ENCODE data around the gene CAMKMT. TPM values are rescaled to one million over a fixed set of nuclear protein-coding genes. Genes with fewer than 3 reads are reported as not detected.

Gene CAMKMT
- total and polyA plus RNA-seq, 9 of the 15 experiments (the other 6 are each of a cell fraction or from before 2014, with no cell fraction given) = 1.6 to 15.3 (median 7.4) TPM

DNA sequence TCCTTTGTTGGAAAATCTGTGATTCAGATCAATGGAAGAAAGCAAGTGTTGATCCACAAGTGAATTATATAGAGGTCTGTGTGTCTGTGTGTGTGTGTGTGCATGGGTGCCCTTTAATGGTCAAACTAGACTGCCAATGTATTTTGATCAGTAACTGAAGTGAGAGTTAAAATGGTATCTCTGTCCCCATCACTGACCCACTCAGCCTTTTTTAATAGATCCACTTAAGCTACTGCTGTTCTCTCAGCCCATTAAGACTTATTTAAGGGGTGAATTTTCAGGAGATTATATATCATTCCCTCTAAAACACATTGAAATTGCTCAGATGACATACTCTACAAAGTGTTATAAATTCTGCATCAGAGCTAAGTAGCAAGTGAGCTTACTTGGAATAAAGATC, 386.0 kb downstream of the CAMKMT start:
- Histone ChIP-seq H3K4me2 (ENCODE audit: insufficient read depth, low read length) (no peak overlapping the region), H3K27ac (ENCODE audit: extremely low read depth, low read depth, low read length) (no peak overlapping the region), H3K4me3 (no peak overlapping the region), H3K9me3 (replicated peaks; ENCODE audit: control insufficient read depth, insufficient read depth, low read depth, low read length) (no peaks in the 10 kb centered on the region), H3K9me1 (ENCODE audit: control insufficient read depth, insufficient read depth, low read length) (no peaks in the 10 kb centered on the region), H3K36me3 (ENCODE audit: control insufficient read depth, insufficient read depth, low read length) (no peaks in the 10 kb centered on the region), H3K79me2 (ENCODE audit: control insufficient read depth, insufficient read depth, low read length) (no peaks in the 10 kb centered on the region), H3K27me3 (ENCODE audit: control insufficient read depth in 2 of 2, insufficient read depth in 2 of 2, low read length in 2 of 2) (peaks cover 3 to 5% of the 10 kb centered on the region in 2 experiments; a peak in 2 of 5 replicates), H3K9ac (ENCODE audit: insufficient read depth in 1 of 2, low read depth in 2 of 2, low read length in 2 of 2) (no peak overlapping the region), H4K20me1 (replicated peaks; ENCODE audit: control insufficient read depth, insufficient read depth, low read length) (no peaks in the 10 kb centered on the region), H2AFZ (ENCODE audit: low read depth, low read length) (no peak overlapping the region), H3K4me1 (replicated peaks in 1 of 2; ENCODE audit: control insufficient read depth in 2 of 2, insufficient read depth in 2 of 2, low read length in 2 of 2) (peaks cover 0 to 5% of the 10 kb centered on the region in 2 experiments; a peak in 2 of 5 replicates)
- no peak for ATAC-seq
- POLR2A ChIA-PET = no interaction called here
- no peak for FAIRE-seq
- in situ Hi-C loops (cut with MboI) = no loop called here
- TF ChIP-seq MTA3 (IDR thresholded peaks at IDR 0.05; ENCODE audit: borderline replicate concordance) (no peak), C11orf30 (IDR thresholded peaks at IDR 0.05; ENCODE audit: low read depth) (no peak), CEBPB (tag; IDR thresholded peaks at IDR 0.05) (no peak), BRCA1 (IDR thresholded peaks at IDR 0.05) (no peak), BRCA1 (CRISPR knock-in tag; IDR thresholded peaks at IDR 0.05) (no peak), FOXA3 (CRISPR knock-in tag; conservative IDR thresholded peaks at IDR 0.05 in 1 of 2, IDR thresholded peaks at IDR 0.05 in 1 of 2) (no peak), PRMT5 (CRISPR knock-in tag; IDR thresholded peaks at IDR 0.05) (no peak)
- TF ChIP-seq, protein P1, sequence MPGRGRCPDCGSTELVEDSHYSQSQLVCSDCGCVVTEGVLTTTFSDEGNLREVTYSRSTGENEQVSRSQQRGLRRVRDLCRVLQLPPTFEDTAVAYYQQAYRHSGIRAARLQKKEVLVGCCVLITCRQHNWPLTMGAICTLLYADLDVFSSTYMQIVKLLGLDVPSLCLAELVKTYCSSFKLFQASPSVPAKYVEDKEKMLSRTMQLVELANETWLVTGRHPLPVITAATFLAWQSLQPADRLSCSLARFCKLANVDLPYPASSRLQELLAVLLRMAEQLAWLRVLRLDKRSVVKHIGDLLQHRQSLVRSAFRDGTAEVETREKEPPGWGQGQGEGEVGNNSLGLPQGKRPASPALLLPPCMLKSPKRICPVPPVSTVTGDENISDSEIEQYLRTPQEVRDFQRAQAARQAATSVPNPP (IDR thresholded peaks at IDR 0.05; ENCODE audit: borderline replicate concordance, insufficient read depth, insufficient read length) = no peak
- TF ChIP-seq, protein P2, sequence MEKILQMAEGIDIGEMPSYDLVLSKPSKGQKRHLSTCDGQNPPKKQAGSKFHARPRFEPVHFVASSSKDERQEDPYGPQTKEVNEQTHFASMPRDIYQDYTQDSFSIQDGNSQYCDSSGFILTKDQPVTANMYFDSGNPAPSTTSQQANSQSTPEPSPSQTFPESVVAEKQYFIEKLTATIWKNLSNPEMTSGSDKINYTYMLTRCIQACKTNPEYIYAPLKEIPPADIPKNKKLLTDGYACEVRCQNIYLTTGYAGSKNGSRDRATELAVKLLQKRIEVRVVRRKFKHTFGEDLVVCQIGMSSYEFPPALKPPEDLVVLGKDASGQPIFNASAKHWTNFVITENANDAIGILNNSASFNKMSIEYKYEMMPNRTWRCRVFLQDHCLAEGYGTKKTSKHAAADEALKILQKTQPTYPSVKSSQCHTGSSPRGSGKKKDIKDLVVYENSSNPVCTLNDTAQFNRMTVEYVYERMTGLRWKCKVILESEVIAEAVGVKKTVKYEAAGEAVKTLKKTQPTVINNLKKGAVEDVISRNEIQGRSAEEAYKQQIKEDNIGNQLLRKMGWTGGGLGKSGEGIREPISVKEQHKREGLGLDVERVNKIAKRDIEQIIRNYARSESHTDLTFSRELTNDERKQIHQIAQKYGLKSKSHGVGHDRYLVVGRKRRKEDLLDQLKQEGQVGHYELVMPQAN (IDR thresholded peaks at IDR 0.05; ENCODE audit: borderline replicate concordance) = no peak
- TF ChIP-seq, protein P3, sequence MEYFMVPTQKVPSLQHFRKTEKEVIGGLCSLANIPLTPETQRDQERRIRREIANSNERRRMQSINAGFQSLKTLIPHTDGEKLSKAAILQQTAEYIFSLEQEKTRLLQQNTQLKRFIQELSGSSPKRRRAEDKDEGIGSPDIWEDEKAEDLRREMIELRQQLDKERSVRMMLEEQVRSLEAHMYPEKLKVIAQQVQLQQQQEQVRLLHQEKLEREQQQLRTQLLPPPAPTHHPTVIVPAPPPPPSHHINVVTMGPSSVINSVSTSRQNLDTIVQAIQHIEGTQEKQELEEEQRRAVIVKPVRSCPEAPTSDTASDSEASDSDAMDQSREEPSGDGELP (CRISPR knock-in tag; IDR thresholded peaks at IDR 0.05; ENCODE audit: borderline replicate concordance) = no peak
- TF ChIP-seq, protein P4, sequence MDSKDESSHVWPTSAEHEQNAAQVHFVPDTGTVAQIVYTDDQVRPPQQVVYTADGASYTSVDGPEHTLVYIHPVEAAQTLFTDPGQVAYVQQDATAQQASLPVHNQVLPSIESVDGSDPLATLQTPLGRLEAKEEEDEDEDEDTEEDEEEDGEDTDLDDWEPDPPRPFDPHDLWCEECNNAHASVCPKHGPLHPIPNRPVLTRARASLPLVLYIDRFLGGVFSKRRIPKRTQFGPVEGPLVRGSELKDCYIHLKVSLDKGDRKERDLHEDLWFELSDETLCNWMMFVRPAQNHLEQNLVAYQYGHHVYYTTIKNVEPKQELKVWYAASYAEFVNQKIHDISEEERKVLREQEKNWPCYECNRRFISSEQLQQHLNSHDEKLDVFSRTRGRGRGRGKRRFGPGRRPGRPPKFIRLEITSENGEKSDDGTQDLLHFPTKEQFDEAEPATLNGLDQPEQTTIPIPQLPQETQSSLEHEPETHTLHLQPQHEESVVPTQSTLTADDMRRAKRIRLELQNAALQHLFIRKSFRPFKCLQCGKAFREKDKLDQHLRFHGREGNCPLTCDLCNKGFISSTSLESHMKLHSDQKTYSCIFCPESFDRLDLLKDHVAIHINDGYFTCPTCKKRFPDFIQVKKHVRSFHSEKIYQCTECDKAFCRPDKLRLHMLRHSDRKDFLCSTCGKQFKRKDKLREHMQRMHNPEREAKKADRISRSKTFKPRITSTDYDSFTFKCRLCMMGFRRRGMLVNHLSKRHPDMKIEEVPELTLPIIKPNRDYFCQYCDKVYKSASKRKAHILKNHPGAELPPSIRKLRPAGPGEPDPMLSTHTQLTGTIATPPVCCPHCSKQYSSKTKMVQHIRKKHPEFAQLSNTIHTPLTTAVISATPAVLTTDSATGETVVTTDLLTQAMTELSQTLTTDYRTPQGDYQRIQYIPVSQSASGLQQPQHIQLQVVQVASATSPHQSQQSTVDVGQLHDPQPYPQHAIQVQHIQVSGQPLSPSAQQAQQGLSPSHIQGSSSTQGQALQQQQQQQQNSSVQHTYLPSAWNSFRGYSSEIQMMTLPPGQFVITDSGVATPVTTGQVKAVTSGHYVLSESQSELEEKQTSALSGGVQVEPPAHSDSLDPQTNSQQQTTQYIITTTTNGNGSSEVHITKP (IDR thresholded peaks at IDR 0.05; ENCODE audit: partially characterized antibody) = no peak
- no peak for DNase-seq (ENCODE audit: extremely low read depth in 1 of 4, low spot score in 3 of 4)
- BruUV-seq (replicated peaks) = no TSS peak
- CTCF ChIA-PET (ENCODE audit: low intra/inter-chr PET ratio) = no interaction called here
- intact Hi-C loops (cut with micrococcal nuclease) = no loop called here
